Renal cortex interstitium (tissue), 11 donors: Measurements from ENCODE around the gene NHSL2. TPM values are rescaled to one million over a fixed set of nuclear protein-coding genes. Genes with fewer than 3 reads are reported as not detected.

Experiments
- DNase-seq, 11 donors: peaks; one replicate each; pipeline ENCODE4 v3.0.0-alpha.2; 2013; ENCODE audit warnings: low read depth in 9 of 11, low spot score in 4 of 11; ENCODE audit errors: extremely low read depth in 1 of 11
- polyA plus RNA-seq, 3 donors: library from polyadenylated mRNA; unstranded; fragments of 120-200 nt; gene quantifications; one replicate each; pipeline ENCODE4 v1.2.1, GENCODE V29; 2013; ENCODE audit not compliant: insufficient read length in 3 of 3

NHSL2 gene
- polyA plus RNA-seq, 3 donors: 9.4 to 10.1 (median 10.0) TPM

DNA sequence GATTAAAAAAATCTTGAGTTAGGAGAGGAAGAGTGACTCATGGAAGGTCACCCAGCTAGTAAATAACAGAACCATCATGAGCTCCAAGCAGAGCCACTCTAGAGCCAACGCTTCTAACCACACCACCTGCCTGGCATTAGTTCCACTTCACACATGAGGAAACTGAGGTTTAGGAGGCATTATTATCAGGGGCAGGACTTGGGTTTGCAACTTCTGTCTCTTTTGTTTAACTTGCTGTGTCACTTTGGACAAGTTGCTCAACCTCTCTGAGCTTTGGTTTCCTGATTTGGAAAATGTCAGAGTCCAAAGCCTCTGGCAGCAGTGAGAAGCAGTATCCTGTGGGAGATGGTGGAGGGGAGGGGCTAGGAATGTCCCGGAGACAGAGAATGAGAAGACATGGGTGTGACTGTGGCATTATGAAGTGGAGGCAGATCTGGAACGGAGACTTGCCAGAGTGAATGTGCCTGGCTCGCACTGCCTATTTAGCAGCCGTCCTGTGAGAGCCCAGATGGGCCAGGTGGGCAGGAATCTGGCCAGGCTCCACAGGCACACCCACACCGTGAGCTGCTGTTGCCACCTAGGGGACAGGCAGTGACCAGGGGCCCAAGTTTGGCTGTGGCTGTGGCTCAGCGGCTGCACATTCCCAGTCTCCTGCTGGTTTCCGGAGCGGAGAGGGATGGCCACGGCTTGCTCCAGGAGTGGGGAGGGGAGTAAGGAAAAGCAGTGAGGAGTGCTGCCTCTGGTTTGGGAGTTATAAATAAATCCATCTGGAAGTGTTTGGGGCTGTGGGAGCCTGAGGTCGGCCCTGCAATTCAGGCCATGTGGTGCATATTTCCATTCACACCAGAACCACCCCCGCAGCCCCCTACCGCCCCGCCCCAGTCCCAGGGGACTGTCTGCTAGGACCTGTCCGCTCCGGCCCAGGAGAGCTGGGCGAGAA lies 93.4 kb downstream of the NHSL2 start:
- DNase-seq: peak in 1 of 11 donors; percentile 29

DNA sequence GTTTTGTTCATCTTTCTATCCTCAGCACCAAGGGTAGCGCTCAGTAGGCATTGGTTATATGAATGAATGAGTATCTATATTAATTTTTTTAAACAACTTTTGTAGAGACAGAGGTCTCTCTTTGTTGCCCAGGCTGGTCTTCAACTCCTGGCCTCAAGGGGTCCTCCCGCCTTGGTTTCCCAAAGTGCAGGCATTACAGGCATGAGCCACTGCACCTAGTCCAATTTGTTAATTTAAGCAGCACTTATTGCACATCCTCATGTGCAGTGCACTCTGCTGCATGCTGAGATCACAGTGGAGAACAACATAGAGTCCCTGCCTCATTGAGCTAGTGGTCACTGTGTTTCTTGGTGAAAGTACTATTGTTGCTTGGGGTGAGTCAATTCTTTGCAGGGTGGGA lies 94.4 kb downstream of the NHSL2 start:
- DNase-seq: no peak

DNA sequence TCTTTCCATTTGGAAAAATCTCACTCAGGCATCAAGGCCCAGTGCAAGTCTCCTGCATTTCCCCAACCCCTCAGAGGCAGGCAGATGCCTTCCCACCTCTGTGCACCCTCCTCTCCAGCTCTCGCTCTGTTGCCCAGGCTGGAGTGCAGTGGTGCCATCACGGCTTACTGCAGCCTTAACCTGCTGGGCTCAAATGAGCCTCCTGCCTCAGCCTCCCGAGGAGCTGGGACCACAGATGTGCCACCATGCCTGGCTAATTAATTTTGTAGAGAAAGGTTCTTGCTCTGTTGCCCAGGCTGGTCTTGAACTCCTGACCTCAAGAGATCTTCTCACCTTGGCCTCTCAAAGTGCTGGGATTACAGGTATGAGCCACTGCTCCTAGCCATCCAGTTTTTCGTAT lies 95.8 kb downstream of the NHSL2 start:
- DNase-seq: no peak

DNA sequence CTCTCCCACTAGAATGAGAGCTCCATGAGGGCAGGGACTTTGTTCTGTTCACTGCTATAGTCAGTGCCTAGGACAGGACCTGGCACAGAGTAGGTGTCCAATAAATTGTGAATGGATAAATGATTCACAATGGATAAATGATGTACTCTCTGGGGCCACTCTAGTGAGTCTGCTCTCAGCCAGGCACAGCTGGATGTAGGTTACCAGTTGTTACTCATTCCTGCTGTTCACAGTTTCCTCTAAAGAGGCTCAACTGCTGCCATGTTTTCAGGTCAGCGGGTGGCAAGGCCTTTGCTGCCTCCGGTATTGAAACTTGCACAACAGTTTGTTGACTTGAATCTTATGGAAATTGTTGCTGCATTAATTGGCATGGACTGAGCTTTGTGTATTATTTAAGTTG lies 99.1 kb downstream of the NHSL2 start:
- no peak for DNase-seq

- DNase-seq: no peak
These were observed 101.1 kb downstream of the NHSL2 start for GRCh38 chrX:72011734-72012133.

DNA sequence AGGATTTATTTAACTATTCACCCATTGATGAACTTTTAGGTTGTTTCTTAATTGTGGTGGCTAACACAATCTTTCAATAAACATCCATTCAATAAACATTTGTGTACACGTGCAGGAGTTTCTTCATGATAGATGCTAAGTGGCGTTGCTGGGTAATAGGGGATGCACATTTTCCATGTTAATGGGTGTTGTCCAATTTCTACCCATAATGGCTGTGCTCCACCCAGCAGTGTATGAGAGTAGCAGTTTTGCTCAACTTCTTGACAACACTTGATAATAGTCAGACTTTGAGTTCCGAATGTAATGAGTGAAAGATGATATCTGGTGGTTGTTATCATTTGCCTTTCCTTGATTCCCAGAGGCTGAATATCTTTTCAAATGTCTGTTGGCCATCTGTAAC lies 104.7 kb downstream of the NHSL2 start:
- DNase-seq: no peak

DNA sequence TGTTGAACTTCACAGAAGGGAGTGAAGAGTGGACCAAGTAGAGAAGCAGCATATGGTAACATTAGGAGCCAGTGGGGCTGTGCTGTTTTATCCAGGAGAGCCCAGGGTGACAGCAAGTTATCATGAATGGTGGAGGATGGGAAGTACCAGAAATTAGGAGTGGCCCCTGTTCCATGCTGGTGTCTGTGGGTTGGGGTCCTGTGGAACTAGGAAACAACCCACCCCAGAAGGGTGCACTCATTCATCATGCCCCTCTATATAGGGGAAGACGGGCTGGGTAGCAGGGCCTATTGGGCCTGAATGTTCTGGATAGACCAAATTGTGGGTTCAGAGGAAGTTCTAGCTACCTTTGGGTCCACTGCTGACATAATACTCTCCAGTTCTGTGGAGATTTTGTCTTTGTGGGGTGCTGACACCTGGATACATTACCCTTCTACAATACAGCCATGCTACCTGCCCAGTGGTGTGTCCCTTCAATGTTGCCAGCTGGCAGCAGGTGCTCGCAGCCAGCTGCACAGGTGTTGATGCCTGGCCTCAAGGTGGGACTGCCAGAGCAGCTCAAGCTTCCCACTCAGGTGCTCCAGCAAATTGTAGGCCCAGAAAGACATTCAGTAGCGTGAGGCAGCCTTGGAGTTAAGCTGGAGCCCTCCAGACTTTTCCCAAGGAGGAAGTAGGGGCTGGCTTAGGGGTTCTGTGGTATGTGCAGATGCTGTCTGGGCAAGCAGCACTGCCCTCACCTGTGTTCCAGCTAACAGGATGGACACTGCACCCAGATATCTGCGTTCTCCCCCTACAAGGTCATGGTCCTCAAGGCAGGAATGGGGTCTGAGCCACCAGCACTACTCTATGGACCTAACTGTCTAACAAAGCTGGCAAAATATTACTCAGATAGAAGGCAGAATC lies 106.5 kb downstream of the NHSL2 start:
- no peak for DNase-seq

DNA sequence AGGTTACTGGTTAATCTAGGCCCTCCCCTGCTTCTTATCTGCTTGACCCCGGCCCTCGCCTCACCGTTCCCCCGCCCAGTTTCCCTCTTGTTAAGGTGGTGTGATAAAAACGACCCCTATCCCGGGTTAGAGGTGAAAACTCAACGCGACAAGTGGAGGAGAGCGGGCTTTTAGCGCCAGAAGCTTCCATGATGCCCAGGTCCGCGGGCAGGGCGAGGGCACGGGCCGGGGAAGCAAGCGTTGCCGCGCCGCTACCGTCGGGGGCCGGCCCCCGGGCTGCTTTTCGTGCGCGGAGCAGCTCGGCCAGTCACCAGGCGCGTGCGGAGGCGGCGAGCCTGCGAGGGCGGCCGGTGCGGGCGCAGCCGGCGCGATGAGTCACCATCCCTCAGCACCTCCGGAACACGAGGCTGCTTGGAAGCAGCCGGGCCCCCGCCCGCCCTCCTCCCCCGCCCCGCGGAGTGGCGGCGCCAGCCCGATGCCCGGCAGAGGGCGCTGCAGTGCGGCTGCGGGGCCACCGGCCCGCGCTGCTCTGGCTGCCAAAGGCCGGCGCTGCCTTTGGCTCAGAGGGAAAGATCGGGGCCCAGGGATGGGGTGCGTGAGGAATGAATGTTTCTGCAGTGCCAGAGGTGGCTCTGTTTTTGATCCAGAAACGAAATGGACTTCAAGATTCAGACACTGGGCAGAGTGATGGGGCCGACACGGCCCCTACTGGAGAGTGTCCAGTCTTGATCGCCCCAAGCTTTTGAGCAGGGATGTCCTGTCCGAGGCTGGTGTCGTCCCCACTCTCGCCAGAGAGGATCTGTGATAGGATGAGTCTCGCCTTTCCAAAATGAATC lies 107.8 kb downstream of the NHSL2 start:
- DNase-seq: peak in 9 of 11 donors; percentile 55 to 72 (median 68)

GRCh38 chrX:72019487-72019886 lies 108.8 kb downstream of the NHSL2 start:
- no peak for DNase-seq

- DNase-seq: peak in 1 of 11 donors; percentile 38
These were observed 109.6 kb downstream of the NHSL2 start for GRCh38 chrX:72020204-72020603.

- DNase-seq: no peak
These were observed 110.1 kb downstream of the NHSL2 start for GRCh38 chrX:72020788-72021187.

- no peak for DNase-seq
These were observed 111.3 kb downstream of the NHSL2 start for GRCh38 chrX:72021975-72022374.

DNA sequence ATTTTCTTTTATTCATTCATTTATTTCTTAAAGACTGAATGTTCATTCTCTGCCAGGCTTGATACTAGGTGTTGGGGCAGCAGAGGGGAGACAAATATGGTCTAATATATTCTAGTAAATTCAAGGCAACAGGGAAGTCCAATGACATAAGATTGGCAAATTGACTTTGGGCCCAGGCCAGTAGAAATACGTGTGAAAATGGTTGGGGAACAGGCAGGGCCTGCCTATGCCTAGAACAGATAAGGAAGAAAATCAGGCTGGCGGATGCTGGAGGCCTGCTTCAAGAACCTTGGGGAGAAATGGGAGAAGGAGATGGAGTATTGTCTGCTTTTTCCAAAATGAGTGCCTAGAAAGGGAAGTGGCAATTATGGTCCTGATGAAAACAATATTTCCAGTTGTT lies 112.4 kb downstream of the NHSL2 start:
- DNase-seq: no peak

- DNase-seq: no peak
These were observed 114.7 kb downstream of the NHSL2 start for GRCh38 chrX:72025236-72025770.

- DNase-seq: no peak
These were observed 115.8 kb downstream of the NHSL2 start for GRCh38 chrX:72026341-72027023.

- no peak for DNase-seq
These were observed 116.6 kb downstream of the NHSL2 start for GRCh38 chrX:72027024-72027913.

- DNase-seq: no peak
These were observed 117.3 kb downstream of the NHSL2 start for GRCh38 chrX:72027914-72028307.
